ENCODE measurements around the gene CAMSAP2.

DNA sequence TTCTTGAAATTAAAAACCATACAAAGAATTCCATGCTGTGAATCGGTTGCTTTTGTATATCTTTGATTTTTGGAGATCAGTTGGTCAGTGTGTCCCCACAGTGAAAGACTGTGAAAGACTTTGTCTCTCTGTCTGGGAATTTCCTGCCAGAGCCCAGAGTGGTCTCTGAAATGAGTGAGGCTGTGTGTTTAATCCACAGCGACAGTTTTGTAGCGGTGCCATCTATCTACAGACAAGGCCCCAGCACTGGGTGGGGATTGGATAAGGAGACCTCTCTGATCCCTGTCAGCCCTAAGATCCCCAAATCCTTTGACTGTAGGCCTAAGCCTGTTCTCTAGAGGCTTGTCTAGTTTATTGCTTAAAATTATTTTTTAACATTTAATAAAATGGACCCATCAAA is 144.4 kb downstream of the CAMSAP2 start:
- TF ChIP-seq, protein P1, sequence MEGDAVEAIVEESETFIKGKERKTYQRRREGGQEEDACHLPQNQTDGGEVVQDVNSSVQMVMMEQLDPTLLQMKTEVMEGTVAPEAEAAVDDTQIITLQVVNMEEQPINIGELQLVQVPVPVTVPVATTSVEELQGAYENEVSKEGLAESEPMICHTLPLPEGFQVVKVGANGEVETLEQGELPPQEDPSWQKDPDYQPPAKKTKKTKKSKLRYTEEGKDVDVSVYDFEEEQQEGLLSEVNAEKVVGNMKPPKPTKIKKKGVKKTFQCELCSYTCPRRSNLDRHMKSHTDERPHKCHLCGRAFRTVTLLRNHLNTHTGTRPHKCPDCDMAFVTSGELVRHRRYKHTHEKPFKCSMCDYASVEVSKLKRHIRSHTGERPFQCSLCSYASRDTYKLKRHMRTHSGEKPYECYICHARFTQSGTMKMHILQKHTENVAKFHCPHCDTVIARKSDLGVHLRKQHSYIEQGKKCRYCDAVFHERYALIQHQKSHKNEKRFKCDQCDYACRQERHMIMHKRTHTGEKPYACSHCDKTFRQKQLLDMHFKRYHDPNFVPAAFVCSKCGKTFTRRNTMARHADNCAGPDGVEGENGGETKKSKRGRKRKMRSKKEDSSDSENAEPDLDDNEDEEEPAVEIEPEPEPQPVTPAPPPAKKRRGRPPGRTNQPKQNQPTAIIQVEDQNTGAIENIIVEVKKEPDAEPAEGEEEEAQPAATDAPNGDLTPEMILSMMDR (IDR thresholded peaks at IDR 0.05): no peak
- TF ChIP-seq POLR2A (IDR thresholded peaks at IDR 0.05): no peak

All from upper lobe of left lung (tissue), 4 donors.